GM23338 (cell line): ENCODE measurements around the gene EXPH5. TPM values are rescaled to one million over a fixed set of nuclear protein-coding genes. Genes with fewer than 3 reads are reported as not detected.

ENCODE experiments used
- ATAC-seq: fragments of 200-7000 bp; cut with Tn5 transposase; 3 replicates; pipeline ENCODE4 v1.9.1; 2020
- DNase-seq: peaks from one replicate; pipeline ENCODE4 v3.0.0-alpha.2; 2015; ENCODE audit warnings: low spot score
- H2AFZ ChIP-seq: fragments of 200-600 bp; sonication (generic); 2 replicates; pipeline ENCODE4 v1.8.0; 2016; ENCODE audit warnings: antibody characterized with exemption, mild to moderate bottlenecking, moderate library complexity
- H3F3A ChIP-seq: fragments of 200-600 bp; sonication (generic); replicated peaks from 2 replicates; pipeline ENCODE4 v1.8.0; 2017; ENCODE audit warnings: antibody characterized with exemption, mixed run types, low read depth
- H3K27ac ChIP-seq: fragments of 200-600 bp; sonication (generic); 2 replicates; pipeline ENCODE4 v1.6.1; 2016; ENCODE audit warnings: low read depth
- H3K27me3 ChIP-seq: fragments of 200-600 bp; sonication (generic); 2 replicates; pipeline ENCODE4 v1.8.0; 2016; ENCODE audit warnings: mild to moderate bottlenecking, mixed run types, moderate library complexity; ENCODE audit not compliant: insufficient read depth
- H3K36me3 ChIP-seq: fragments of 200-600 bp; sonication (generic); 2 replicates; pipeline ENCODE4 v1.8.0; 2016; ENCODE audit warnings: mild to moderate bottlenecking; ENCODE audit not compliant: insufficient read depth
- H3K4me1 ChIP-seq: fragments of 200-600 bp; sonication (generic); 2 replicates; pipeline ENCODE4 v1.8.0; 2016; ENCODE audit warnings: mild to moderate bottlenecking, moderate library complexity; ENCODE audit not compliant: insufficient read depth
- H3K4me2 ChIP-seq: fragments of 200-600 bp; sonication (generic); 2 replicates; pipeline ENCODE4 v1.7.1; 2017; ENCODE audit warnings: mixed run types
- H3K4me3 ChIP-seq: fragments of 200-600 bp; sonication (generic); 2 replicates; pipeline ENCODE4 v1.6.1; 2016; ENCODE audit warnings: mixed run types
- H3K79me2 ChIP-seq: fragments of 200-600 bp; sonication (generic); replicated peaks from 2 replicates; pipeline ENCODE4 v1.8.0; 2017; ENCODE audit warnings: mild to moderate bottlenecking; ENCODE audit not compliant: insufficient read depth
- H3K9me2 ChIP-seq: fragments of 200-600 bp; sonication (generic); 2 replicates; pipeline ENCODE4 v1.8.0; 2017; ENCODE audit not compliant: insufficient read depth
- H4K20me1 ChIP-seq: fragments of 200-600 bp; sonication (generic); replicated peaks from 2 replicates; pipeline ENCODE4 v1.8.0; 2017; ENCODE audit warnings: mild to moderate bottlenecking; ENCODE audit not compliant: insufficient read depth
- H3K27ac Mint-ChIP-seq: 2 replicates; pipeline ENCODE4 v1.8.0; 2020; ENCODE audit warnings: inconsistent platforms, mild to moderate bottlenecking, moderate library complexity, mixed read lengths
- H3K27me3 Mint-ChIP-seq: 3 replicates; pipeline ENCODE4 v1.8.0; 2022; ENCODE audit warnings: low read depth, mild to moderate bottlenecking, moderate library complexity, mixed read lengths, inconsistent platforms; ENCODE audit not compliant: insufficient read depth, poor library complexity
- H3K36me3 Mint-ChIP-seq: 3 replicates; pipeline ENCODE4 v1.8.0; 2021; ENCODE audit warnings: low read depth, mild to moderate bottlenecking, inconsistent platforms, moderate library complexity, mixed read lengths
- H3K4me1 Mint-ChIP-seq: 3 replicates; pipeline ENCODE4 v1.8.0; 2020; ENCODE audit warnings: mild to moderate bottlenecking, inconsistent platforms, mixed read lengths
- H3K4me3 Mint-ChIP-seq: 3 replicates; pipeline ENCODE4 v1.8.0; 2021; ENCODE audit warnings: moderate library complexity, mild to moderate bottlenecking, inconsistent platforms, mixed read lengths
- H3K9me3 Mint-ChIP-seq: 3 replicates; pipeline ENCODE4 v1.8.0; 2020; ENCODE audit warnings: moderate library complexity, mild to moderate bottlenecking, inconsistent platforms, mixed read lengths
- CREB1 ChIP-seq: fragments of 250-450 bp; sonication (Bioruptor Pico); IDR thresholded peaks from 2 replicates; pipeline ENCODE4 v1.5.0; 2020; ENCODE audit warnings: low read depth, mild to moderate bottlenecking, moderate library complexity
- EZH2 ChIP-seq: fragments of 200-600 bp; sonication (generic); IDR thresholded peaks from one replicate; pipeline ENCODE4 v1.8.0; 2017; ENCODE audit warnings: antibody characterized with exemption, mild to moderate bottlenecking, low read depth; ENCODE audit not compliant: unreplicated experiment
- EZH2phosphoT487 ChIP-seq: fragments of 200-600 bp; sonication (generic); IDR thresholded peaks from one replicate; pipeline ENCODE4 v1.8.1; 2018; ENCODE audit warnings: antibody characterized with exemption; ENCODE audit not compliant: unreplicated experiment
- POLR2AphosphoS5 ChIP-seq: IDR thresholded peaks from 2 replicates; pipeline ENCODE4 v1.6.1; 2016; ENCODE audit warnings: antibody characterized with exemption, low read depth
- STAT1 ChIP-seq: IDR thresholded peaks from one replicate; pipeline ENCODE4 v1.6.1; 2016; ENCODE audit warnings: antibody characterized with exemption; ENCODE audit not compliant: unreplicated experiment
- ZNF114 ChIP-seq: fragments of 250-450 bp; sonication (Bioruptor Pico); IDR thresholded peaks from 2 replicates; pipeline ENCODE4 v1.5.0; 2020; ENCODE audit warnings: mild to moderate bottlenecking, moderate library complexity
- ZNF331 ChIP-seq: fragments of 250-450 bp; sonication (Bioruptor Pico); IDR thresholded peaks from 2 replicates; pipeline ENCODE4 v1.5.0; 2020; ENCODE audit warnings: low read depth, mild to moderate bottlenecking, moderate library complexity
- polyA plus RNA-seq: library from polyadenylated mRNA; unstranded; fragments of >200 nt; fragmentation: Nextera tagmentation; extraction: Ambion mirVana; gene quantifications from 2 replicates; pipeline ENCODE4 v1.2.1, GENCODE V29; 2016
- total RNA-seq: library from RNA; depleted of rRNA; stranded (reverse); fragments of >200 nt; shearing (Covaris generic); gene quantifications from 2 replicates; pipeline ENCODE4 v1.2.3, GENCODE V29; 2014
- TF ChIP-seq, protein P1 (sequence below): fragments of 250-450 bp; sonication (Bioruptor Pico); IDR thresholded peaks from 2 replicates; pipeline ENCODE4 v1.5.0; 2020; ENCODE audit warnings: mild to moderate bottlenecking, moderate library complexity
- TF ChIP-seq, protein P2 (sequence below): IDR thresholded peaks from one replicate; pipeline ENCODE4 v1.6.1; 2018; ENCODE audit warnings: antibody characterized with exemption; ENCODE audit not compliant: unreplicated experiment
- TF ChIP-seq, protein P3 (sequence below), 2 experiments: fragments of 200-600 bp in 1 of 2; sonication (generic) in 1 of 2; conservative IDR thresholded peaks; 2 replicates each; pipeline versions ENCODE4 v1.5.1 to v1.6.1; 2016 to 2017; ENCODE audit warnings: antibody characterized with exemption in 2 of 2, low read depth in 2 of 2, mild to moderate bottlenecking in 2 of 2, moderate library complexity in 1 of 2

The EXPH5 gene
- total and polyA plus RNA-seq, 2 experiments from 2014 or later: 3.6 to 12.6 TPM

DNA sequence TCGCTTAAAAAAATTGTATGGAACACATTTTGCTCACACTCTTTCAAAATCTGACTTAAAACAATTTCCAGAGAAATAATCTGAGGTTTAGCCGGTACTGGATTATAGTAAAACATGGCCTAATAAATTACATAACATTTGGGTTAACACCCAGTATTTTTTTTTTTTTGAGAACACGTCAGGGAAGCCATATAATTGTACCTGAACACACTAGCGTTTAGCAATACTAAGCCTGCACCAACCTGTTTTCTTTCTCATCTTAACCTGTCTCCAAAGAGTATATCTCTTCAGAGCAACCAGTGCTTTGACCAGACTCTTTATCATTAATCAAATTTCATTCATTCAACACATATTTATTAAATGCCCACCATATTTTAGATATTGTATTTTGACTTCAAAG is 93.4 kb downstream of the EXPH5 start (continued):
- TF ChIP-seq, protein P1, sequence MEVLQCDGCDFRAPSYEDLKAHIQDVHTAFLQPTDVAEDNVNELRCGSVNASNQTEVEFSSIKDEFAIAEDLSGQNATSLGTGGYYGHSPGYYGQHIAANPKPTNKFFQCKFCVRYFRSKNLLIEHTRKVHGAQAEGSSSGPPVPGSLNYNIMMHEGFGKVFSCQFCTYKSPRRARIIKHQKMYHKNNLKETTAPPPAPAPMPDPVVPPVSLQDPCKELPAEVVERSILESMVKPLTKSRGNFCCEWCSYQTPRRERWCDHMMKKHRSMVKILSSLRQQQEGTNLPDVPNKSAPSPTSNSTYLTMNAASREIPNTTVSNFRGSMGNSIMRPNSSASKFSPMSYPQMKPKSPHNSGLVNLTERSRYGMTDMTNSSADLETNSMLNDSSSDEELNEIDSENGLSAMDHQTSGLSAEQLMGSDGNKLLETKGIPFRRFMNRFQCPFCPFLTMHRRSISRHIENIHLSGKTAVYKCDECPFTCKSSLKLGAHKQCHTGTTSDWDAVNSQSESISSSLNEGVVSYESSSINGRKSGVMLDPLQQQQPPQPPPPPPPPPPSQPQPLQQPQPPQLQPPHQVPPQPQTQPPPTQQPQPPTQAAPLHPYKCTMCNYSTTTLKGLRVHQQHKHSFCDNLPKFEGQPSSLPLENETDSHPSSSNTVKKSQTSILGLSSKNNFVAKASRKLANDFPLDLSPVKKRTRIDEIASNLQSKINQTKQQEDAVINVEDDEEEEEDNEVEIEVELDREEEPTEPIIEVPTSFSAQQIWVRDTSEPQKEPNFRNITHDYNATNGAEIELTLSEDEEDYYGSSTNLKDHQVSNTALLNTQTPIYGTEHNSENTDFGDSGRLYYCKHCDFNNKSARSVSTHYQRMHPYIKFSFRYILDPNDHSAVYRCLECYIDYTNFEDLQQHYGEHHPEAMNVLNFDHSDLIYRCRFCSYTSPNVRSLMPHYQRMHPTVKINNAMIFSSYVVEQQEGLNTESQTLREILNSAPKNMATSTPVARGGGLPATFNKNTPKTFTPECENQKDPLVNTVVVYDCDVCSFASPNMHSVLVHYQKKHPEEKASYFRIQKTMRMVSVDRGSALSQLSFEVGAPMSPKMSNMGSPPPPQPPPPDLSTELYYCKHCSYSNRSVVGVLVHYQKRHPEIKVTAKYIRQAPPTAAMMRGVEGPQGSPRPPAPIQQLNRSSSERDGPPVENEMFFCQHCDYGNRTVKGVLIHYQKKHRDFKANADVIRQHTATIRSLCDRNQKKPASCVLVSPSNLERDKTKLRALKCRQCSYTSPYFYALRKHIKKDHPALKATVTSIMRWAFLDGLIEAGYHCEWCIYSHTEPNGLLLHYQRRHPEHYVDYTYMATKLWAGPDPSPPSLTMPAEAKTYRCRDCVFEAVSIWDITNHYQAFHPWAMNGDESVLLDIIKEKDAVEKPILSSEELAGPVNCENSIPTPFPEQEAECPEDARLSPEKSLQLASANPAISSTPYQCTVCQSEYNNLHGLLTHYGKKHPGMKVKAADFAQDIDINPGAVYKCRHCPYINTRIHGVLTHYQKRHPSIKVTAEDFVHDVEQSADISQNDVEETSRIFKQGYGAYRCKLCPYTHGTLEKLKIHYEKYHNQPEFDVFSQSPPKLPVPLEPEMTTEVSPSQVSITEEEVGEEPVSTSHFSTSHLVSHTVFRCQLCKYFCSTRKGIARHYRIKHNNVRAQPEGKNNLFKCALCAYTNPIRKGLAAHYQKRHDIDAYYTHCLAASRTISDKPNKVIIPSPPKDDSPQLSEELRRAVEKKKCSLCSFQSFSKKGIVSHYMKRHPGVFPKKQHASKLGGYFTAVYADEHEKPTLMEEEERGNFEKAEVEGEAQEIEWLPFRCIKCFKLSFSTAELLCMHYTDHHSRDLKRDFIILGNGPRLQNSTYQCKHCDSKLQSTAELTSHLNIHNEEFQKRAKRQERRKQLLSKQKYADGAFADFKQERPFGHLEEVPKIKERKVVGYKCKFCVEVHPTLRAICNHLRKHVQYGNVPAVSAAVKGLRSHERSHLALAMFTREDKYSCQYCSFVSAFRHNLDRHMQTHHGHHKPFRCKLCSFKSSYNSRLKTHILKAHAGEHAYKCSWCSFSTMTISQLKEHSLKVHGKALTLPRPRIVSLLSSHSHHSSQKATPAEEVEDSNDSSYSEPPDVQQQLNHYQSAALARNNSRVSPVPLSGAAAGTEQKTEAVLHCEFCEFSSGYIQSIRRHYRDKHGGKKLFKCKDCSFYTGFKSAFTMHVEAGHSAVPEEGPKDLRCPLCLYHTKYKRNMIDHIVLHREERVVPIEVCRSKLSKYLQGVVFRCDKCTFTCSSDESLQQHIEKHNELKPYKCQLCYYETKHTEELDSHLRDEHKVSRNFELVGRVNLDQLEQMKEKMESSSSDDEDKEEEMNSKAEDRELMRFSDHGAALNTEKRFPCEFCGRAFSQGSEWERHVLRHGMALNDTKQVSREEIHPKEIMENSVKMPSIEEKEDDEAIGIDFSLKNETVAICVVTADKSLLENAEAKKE (CRISPR knock-in tag): no peak
- TF ChIP-seq EZH2: no peak
- TF ChIP-seq EZH2phosphoT487: no peak
- no peak for TF ChIP-seq ZNF114
- TF ChIP-seq STAT1: no peak
- TF ChIP-seq POLR2AphosphoS5: no peak
- TF ChIP-seq CREB1: no peak
- TF ChIP-seq ZNF331: no peak

DNA sequence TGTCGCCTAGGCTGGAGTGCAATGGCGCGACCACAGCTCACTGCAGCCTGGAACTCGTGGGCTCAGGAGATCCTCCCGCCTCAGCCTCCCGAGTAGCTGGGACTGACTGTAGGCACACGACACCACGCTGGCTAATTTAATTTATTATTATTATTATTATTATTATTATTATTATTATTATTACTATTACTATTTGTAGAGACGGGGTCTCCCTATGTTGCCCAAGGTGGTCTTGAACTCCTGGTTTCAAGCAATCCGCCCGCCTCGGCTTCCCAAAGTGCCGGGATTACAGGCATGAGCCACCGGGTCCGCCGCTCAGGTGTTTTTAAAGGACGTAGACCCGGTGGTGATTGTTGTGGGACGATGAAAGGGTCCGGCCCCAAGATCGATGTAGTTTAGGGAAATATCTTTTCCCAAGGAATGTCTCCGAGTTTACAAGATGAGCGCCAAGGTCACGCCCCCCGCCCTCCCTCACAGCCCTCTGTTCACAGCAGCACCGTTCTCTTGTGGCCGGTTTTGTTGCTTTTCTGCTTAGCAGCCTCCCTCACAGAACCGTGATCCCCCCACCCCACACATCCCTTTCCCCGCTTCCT is 94.7 kb downstream of the EXPH5 start:
- Histone ChIP-seq H3F3A (0 out of 2 replicates have a peak, but pooled peaks cover 4% of the 10 kb centered on the region), H3K9me2 (no peaks in the 10 kb centered on the region), H3K27ac (no peak overlapping the region), H3K4me1 (peaks cover 9% of the 10 kb centered on the region), H3K4me2 (peak overlapping the region; percentile 77), H4K20me1 (no peaks in the 10 kb centered on the region), H3K4me3 (peak overlapping the region; percentile 72), H3K36me3 (no peaks in the 10 kb centered on the region), H3K79me2 (no peaks in the 10 kb centered on the region), H3K27me3 (peaks cover 4% of the 10 kb centered on the region; the same call in 1 of the 2 replicates), H2AFZ (peak overlapping the region; percentile 92)
- Mint-ChIP-seq H3K4me1 (peaks cover 9% of the 10 kb centered on the region; the same call in 2 of the 3 replicates), H3K27ac (peak overlapping the region; percentile 25; the same call in 1 of the 2 replicates), H3K36me3 (no peaks in the 10 kb centered on the region), H3K9me3 (no peaks in the 10 kb centered on the region), H3K27me3 (peaks cover 15% of the 10 kb centered on the region), H3K4me3 (peak overlapping the region; percentile 81)
- DNase-seq: peak; percentile 51
- no peak for ATAC-seq
- TF ChIP-seq, protein P2, sequence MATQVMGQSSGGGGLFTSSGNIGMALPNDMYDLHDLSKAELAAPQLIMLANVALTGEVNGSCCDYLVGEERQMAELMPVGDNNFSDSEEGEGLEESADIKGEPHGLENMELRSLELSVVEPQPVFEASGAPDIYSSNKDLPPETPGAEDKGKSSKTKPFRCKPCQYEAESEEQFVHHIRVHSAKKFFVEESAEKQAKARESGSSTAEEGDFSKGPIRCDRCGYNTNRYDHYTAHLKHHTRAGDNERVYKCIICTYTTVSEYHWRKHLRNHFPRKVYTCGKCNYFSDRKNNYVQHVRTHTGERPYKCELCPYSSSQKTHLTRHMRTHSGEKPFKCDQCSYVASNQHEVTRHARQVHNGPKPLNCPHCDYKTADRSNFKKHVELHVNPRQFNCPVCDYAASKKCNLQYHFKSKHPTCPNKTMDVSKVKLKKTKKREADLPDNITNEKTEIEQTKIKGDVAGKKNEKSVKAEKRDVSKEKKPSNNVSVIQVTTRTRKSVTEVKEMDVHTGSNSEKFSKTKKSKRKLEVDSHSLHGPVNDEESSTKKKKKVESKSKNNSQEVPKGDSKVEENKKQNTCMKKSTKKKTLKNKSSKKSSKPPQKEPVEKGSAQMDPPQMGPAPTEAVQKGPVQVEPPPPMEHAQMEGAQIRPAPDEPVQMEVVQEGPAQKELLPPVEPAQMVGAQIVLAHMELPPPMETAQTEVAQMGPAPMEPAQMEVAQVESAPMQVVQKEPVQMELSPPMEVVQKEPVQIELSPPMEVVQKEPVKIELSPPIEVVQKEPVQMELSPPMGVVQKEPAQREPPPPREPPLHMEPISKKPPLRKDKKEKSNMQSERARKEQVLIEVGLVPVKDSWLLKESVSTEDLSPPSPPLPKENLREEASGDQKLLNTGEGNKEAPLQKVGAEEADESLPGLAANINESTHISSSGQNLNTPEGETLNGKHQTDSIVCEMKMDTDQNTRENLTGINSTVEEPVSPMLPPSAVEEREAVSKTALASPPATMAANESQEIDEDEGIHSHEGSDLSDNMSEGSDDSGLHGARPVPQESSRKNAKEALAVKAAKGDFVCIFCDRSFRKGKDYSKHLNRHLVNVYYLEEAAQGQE: no peak
- no peak for TF ChIP-seq EZH2phosphoT487
- TF ChIP-seq CREB1: no peak
- no peak for TF ChIP-seq STAT1
- TF ChIP-seq, protein P3, sequence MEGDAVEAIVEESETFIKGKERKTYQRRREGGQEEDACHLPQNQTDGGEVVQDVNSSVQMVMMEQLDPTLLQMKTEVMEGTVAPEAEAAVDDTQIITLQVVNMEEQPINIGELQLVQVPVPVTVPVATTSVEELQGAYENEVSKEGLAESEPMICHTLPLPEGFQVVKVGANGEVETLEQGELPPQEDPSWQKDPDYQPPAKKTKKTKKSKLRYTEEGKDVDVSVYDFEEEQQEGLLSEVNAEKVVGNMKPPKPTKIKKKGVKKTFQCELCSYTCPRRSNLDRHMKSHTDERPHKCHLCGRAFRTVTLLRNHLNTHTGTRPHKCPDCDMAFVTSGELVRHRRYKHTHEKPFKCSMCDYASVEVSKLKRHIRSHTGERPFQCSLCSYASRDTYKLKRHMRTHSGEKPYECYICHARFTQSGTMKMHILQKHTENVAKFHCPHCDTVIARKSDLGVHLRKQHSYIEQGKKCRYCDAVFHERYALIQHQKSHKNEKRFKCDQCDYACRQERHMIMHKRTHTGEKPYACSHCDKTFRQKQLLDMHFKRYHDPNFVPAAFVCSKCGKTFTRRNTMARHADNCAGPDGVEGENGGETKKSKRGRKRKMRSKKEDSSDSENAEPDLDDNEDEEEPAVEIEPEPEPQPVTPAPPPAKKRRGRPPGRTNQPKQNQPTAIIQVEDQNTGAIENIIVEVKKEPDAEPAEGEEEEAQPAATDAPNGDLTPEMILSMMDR (conservative IDR thresholded peaks at IDR 0.05; ENCODE audit: low read depth in 2 of 2): no peak
- TF ChIP-seq ZNF331: no peak
